CD14-positive monocyte (primary cell): ENCODE data around the gene NFATC1. TPM values are rescaled to one million over a fixed set of nuclear protein-coding genes. Genes with fewer than 3 reads are reported as not detected.
A peak's percentile ranks its signal among the peaks of the same experiment; 100 is the strongest.

Source experiments
- DNase-seq, 3 donors: peaks; one replicate each; pipeline ENCODE4 v3.0.0-alpha.2; 2011 to 2022
- H2AFZ ChIP-seq: 2 replicates; pipeline ENCODE4 v1.6.0; 2012; ENCODE audit warnings: mild to moderate bottlenecking, low read depth, low read length, inconsistent platforms; ENCODE audit not compliant: insufficient read depth, poor library complexity, severe bottlenecking
- H3K27ac ChIP-seq, 2 donors: 1 replicate in 1 of 2; 2 replicates in 1 of 2; pipeline ENCODE4 v1.5.1; 2012 to 2013; ENCODE audit warnings: low read length in 2 of 2, control low read depth in 1 of 2, inconsistent platforms in 1 of 2, low read depth in 1 of 2, mild to moderate bottlenecking in 1 of 2
- H3K27me3 ChIP-seq, 2 donors: one replicate each; pipeline versions ENCODE4 v1.6.0 to v1.6.1; 2011 to 2013; ENCODE audit warnings: low read length in 2 of 2; ENCODE audit not compliant: control insufficient read depth in 2 of 2, insufficient read depth in 2 of 2
- H3K36me3 ChIP-seq, 2 donors: replicated peaks in 1 of 2; 1 replicate in 1 of 2; 2 replicates in 1 of 2; pipeline versions ENCODE4 v1.5.1 to v1.6.1; 2012 to 2013; ENCODE audit warnings: low read length in 2 of 2, control low read depth in 1 of 2, inconsistent platforms in 1 of 2, mild to moderate bottlenecking in 1 of 2; ENCODE audit not compliant: insufficient read depth in 2 of 2, control insufficient read depth in 1 of 2
- H3K4me1 ChIP-seq, 2 donors: 1 replicate in 1 of 2; 2 replicates in 1 of 2; pipeline versions ENCODE4 v1.5.1 to v1.6.1; 2012 to 2013; ENCODE audit warnings: low read length in 2 of 2, control low read depth in 1 of 2, inconsistent platforms in 1 of 2, mild to moderate bottlenecking in 1 of 2, moderate library complexity in 1 of 2; ENCODE audit not compliant: insufficient read depth in 2 of 2, control insufficient read depth in 1 of 2
- H3K4me2 ChIP-seq: replicated peaks from 2 replicates; pipeline ENCODE3; 2012; ENCODE audit warnings: low read length, moderate library complexity, mild to moderate bottlenecking; ENCODE audit not compliant: poor library complexity, severe bottlenecking; ENCODE audit errors: extremely low read depth
- H3K4me3 ChIP-seq, 3 experiments: fragments of 200-600 bp in 1 of 3; sonication (generic) in 1 of 3; replicated peaks in 1 of 3; 1 replicate in 2 of 3; 2 replicates in 1 of 3; pipeline ENCODE4 v1.5.1; 2011 to 2013; ENCODE audit warnings: low read length in 3 of 3, mild to moderate bottlenecking in 3 of 3, control low read depth in 2 of 3, low read depth in 2 of 3, inconsistent platforms in 1 of 3, moderate library complexity in 1 of 3
- H3K79me2 ChIP-seq: 2 replicates; pipeline ENCODE4 v1.6.0; 2012; ENCODE audit warnings: mild to moderate bottlenecking, control low read depth, inconsistent platforms, low read length, moderate library complexity; ENCODE audit not compliant: insufficient read depth
- H3K9ac ChIP-seq: 2 replicates; pipeline ENCODE4 v1.6.0; 2017; ENCODE audit warnings: low read length, mild to moderate bottlenecking; ENCODE audit not compliant: insufficient read depth, poor library complexity, severe bottlenecking
- H3K9me3 ChIP-seq, 2 donors: replicated peaks in 1 of 2; 1 replicate in 1 of 2; 2 replicates in 1 of 2; pipeline versions ENCODE4 v1.5.1 to v1.6.1; 2012 to 2013; ENCODE audit warnings: low read length in 2 of 2, control low read depth in 1 of 2; ENCODE audit not compliant: control insufficient read depth in 1 of 2, insufficient read depth in 1 of 2
- H4K20me1 ChIP-seq: 2 replicates; pipeline ENCODE4 v1.6.0; 2012; ENCODE audit warnings: mild to moderate bottlenecking, low read length, control low read depth, moderate library complexity; ENCODE audit not compliant: insufficient read depth
- H3K27ac Mint-ChIP-seq, 7 donors: one replicate each; pipeline ENCODE4 v1.8.0; 2020; ENCODE audit warnings: mild to moderate bottlenecking in 7 of 7, mixed read lengths in 7 of 7, moderate library complexity in 6 of 7, inconsistent platforms in 2 of 7
- H3K27me3 Mint-ChIP-seq, 3 donors: one replicate each; pipeline ENCODE4 v1.8.0; 2021 to 2022; ENCODE audit warnings: low read depth in 3 of 3, mild to moderate bottlenecking in 3 of 3, mixed read lengths in 3 of 3, moderate library complexity in 3 of 3, inconsistent platforms in 1 of 3
- H3K36me3 Mint-ChIP-seq, 2 donors: one replicate each; pipeline ENCODE4 v1.8.0; 2020; ENCODE audit warnings: mixed read lengths in 2 of 2, inconsistent platforms in 1 of 2, mild to moderate bottlenecking in 1 of 2
- H3K4me1 Mint-ChIP-seq: one replicate; pipeline ENCODE4 v1.8.0; 2020; ENCODE audit warnings: mild to moderate bottlenecking, mixed read lengths
- H3K4me3 Mint-ChIP-seq, 2 donors: one replicate each; pipeline ENCODE4 v1.8.0; 2020; ENCODE audit warnings: mild to moderate bottlenecking in 2 of 2, mixed read lengths in 2 of 2, moderate library complexity in 1 of 2
- H3K9me3 Mint-ChIP-seq, 7 donors: one replicate each; pipeline ENCODE4 v1.8.0; 2020 to 2022; ENCODE audit warnings: mixed read lengths in 7 of 7, mild to moderate bottlenecking in 6 of 7, moderate library complexity in 6 of 7, inconsistent platforms in 2 of 7
- WGBS: methylation state at CpG from one replicate; pipeline ENCODE4 v1.1.5; 2013; ENCODE audit warnings: missing lambda C conversion rate; ENCODE audit not compliant: insufficient coverage; 5-methylcytosine and 5-hydroxymethylcytosine counted together
- intact Hi-C, 2 donors: fragments of 100-400 bp; cut with micrococcal nuclease; formaldehyde crosslinking; loops; one replicate each; pipeline versions ENCODE4 v1.15.0 to v1.15.1; 2023
- polyA plus RNA-seq, 3 donors: library from polyadenylated mRNA; depleted of rRNA in 1 of 3; unstranded in 2 of 3; stranded (reverse) in 1 of 3; fragments of 300-500 nt in 2 of 3; fragments of >200 nt in 1 of 3; fragmentation: Illumina TruSeq in 2 of 3; gene quantifications; 1 replicate in 2 of 3; 2 replicates in 1 of 3; pipeline ENCODE4 v1.2.3, GENCODE V29; 2012 to 2021
- TF ChIP-seq, protein P1 (sequence below): fragments of 200-600 bp; IDR thresholded peaks from one replicate; pipeline ENCODE4 v1.8.0; 2022; ENCODE audit warnings: antibody characterized with exemption, mild to moderate bottlenecking

NFATC1 gene
- polyA plus RNA-seq, 3 donors: 7.8 to 10.7 (median 8.3) TPM

DNA sequence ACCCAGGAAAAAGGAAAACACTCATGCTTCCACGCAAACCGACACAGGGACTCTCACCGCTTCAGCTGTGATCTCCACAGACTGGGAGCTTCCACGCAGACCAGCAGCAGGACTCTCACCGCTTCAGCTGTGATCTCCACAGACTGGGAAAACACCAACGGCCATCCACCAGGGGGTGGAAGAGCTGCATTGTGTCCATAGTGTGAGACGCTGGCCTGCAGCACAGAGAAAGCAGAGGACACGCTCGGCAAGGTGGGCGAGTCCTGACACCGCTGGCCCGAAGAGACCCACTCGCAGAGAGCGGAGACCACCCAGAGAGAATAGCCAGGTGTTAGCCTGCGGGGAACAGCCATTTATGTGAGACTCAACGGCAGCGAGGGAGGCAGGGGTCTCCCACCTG lies 42.5 kb upstream of the NFATC1 start:
- no peaks in the 10 kb centered on the region for H3K79me2 ChIP-seq
- no peak overlapping the region for H2AFZ ChIP-seq
- H3K9me3 ChIP-seq: no peaks in the 10 kb centered on the region
- H3K4me1 Mint-ChIP-seq: no peaks in the 10 kb centered on the region
- H4K20me1 ChIP-seq: no peaks in the 10 kb centered on the region
- H3K4me3 Mint-ChIP-seq: no peak overlapping the region
- no peaks in the 10 kb centered on the region for H3K27me3 ChIP-seq
- no peak overlapping the region for H3K4me3 ChIP-seq
- peaks cover 0 to 1% (median 0%) of the 10 kb centered on the region in 7 donors for H3K9me3 Mint-ChIP-seq
- peaks cover 14 to 45% of the 10 kb centered on the region in 2 donors for H3K36me3 ChIP-seq
- intact Hi-C loops: no loop called here
- H3K36me3 Mint-ChIP-seq: peaks cover 41 to 58% of the 10 kb centered on the region in 2 donors
- TF ChIP-seq, protein P1, sequence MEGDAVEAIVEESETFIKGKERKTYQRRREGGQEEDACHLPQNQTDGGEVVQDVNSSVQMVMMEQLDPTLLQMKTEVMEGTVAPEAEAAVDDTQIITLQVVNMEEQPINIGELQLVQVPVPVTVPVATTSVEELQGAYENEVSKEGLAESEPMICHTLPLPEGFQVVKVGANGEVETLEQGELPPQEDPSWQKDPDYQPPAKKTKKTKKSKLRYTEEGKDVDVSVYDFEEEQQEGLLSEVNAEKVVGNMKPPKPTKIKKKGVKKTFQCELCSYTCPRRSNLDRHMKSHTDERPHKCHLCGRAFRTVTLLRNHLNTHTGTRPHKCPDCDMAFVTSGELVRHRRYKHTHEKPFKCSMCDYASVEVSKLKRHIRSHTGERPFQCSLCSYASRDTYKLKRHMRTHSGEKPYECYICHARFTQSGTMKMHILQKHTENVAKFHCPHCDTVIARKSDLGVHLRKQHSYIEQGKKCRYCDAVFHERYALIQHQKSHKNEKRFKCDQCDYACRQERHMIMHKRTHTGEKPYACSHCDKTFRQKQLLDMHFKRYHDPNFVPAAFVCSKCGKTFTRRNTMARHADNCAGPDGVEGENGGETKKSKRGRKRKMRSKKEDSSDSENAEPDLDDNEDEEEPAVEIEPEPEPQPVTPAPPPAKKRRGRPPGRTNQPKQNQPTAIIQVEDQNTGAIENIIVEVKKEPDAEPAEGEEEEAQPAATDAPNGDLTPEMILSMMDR: no peak
- H3K27me3 Mint-ChIP-seq: no peaks in the 10 kb centered on the region
- no peak overlapping the region for H3K4me2 ChIP-seq
- no peaks in the 10 kb centered on the region for H3K4me1 ChIP-seq
- H3K9ac ChIP-seq: no peak overlapping the region
- H3K27ac ChIP-seq: no peak overlapping the region
- H3K27ac Mint-ChIP-seq: peak overlapping the region in 1 of 7 donors; percentile 23
- DNase-seq: no peak
- WGBS: 96% methylated on average over 17 of the region's 17 CpGs

GRCh38 chr18:79354350-79354749 lies 41.4 kb upstream of the NFATC1 start:
- TF ChIP-seq, protein P1: no peak
- Histone ChIP-seq H3K27me3 (no peaks in the 10 kb centered on the region), H3K4me2 (no peak overlapping the region), H3K4me3 (no peak overlapping the region), H3K36me3 (peaks cover 11 to 39% of the 10 kb centered on the region in 2 donors), H3K9ac (no peak overlapping the region), H3K9me3 (no peaks in the 10 kb centered on the region), H3K27ac (no peak overlapping the region), H3K79me2 (no peaks in the 10 kb centered on the region), H4K20me1 (no peaks in the 10 kb centered on the region), H2AFZ (no peak overlapping the region), H3K4me1 (no peaks in the 10 kb centered on the region)
- Mint-ChIP-seq H3K4me3 (no peak overlapping the region), H3K4me1 (no peaks in the 10 kb centered on the region), H3K27ac (no peak overlapping the region), H3K9me3 (peaks cover 0 to 3% (median 0%) of the 10 kb centered on the region in 7 donors), H3K27me3 (no peaks in the 10 kb centered on the region), H3K36me3 (peaks cover 36 to 55% of the 10 kb centered on the region in 2 donors)
- intact Hi-C loops: no loop called here
- no peak for DNase-seq
- 96% methylated on average over 4 of the region's 8 CpGs for WGBS
